GM12892 (cell line): ENCODE results near the gene SERGEF.

Experiments
- DNase-seq: peaks from one replicate; pipeline ENCODE4 v3.0.0; 2011; ENCODE audit not compliant: insufficient read length
- FAIRE-seq: peaks from 2 replicates; lab custom pipeline; 2011; peaks lifted over from hg19 to GRCh38; lab: Jason Lieb, UNC
- POLR2A ChIP-seq: IDR thresholded peaks from 2 replicates; pipeline ENCODE4 v1.6.1; 2011; ENCODE audit warnings: low read depth, low read length, control low read depth
- POLR2AphosphoS5 ChIP-seq: IDR thresholded peaks from 2 replicates; pipeline ENCODE4 v1.6.1; 2011; ENCODE audit warnings: low read depth, low read length, control low read depth
- TAF1 ChIP-seq: IDR thresholded peaks from 2 replicates; pipeline ENCODE4 v1.6.1; 2011; ENCODE audit warnings: low read depth, mild to moderate bottlenecking, control low read depth, low read length, borderline replicate concordance

Gene SERGEF

DNA sequence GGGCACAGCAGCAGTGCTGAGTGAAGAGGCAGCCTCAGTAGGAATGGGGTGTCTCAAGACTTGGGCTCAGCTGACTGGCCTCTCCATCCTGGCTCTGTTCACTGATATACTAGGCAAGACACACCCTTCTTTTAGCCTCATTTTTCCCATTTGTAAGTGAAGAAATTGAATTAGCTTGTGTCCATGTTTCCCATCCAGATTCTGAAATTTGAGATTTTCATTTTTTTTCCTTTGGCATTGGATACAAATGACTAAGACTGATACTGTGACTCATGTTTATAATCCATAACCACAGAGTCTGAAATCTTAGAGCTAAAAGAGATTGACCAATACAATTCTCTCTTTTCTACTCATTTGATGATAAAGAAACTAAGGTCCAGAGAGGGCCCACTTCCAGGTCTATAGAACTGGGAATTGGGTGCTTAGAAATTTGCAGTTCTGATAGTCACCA lies 167.4 kb downstream of the SERGEF start:
- FAIRE-seq (no peak), DNase-seq (no peak)
- TF ChIP-seq POLR2A (no peak), TAF1 (no peak), POLR2AphosphoS5 (no peak)

DNA sequence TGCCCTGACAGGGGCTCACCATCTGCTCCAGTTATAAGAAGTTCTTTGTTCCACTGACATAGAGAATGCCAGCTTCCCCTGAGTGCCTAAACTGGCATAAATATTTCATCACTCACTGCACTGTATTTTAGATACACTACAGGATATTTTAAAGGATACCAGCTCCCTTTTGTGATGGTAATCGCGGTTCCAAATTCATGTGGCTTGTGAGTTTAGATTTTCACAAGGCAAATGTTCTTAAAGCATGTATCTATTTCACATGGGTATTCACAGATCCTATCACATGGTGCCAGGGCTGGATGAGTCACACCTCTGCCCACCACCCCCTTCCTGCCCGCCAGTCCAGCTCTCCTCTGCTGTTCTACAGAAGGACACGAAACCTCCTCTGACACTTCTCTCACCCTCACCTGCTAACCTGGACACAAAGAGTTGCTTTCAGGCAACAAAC lies 172.7 kb downstream of the SERGEF start:
- DNase-seq (no peak), FAIRE-seq (no peak)
- TF ChIP-seq POLR2A = no peak
- no peak for TF ChIP-seq TAF1
- no peak for TF ChIP-seq POLR2AphosphoS5

DNA sequence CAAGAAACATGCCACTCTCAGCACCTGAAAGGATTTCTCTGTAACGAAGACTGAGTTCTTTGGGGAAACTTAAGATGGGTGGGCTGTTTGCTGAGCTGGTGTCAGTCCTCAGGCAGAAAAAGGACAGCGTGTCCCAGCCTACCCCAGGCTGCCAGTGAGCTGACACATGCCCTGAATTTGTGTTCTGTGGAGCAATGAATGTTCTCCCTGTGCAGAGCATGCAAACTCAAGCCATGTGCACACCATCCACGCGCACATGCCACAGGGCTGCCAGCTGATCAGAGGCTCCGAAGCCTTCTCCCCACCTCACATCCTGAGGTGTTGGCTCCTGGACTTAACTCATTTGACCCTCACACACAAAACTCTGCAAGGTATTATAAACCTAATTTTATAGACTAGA lies 173.4 kb downstream of the SERGEF start:
- FAIRE-seq (no peak), DNase-seq (no peak)
- TF ChIP-seq TAF1 (no peak), POLR2A (no peak), POLR2AphosphoS5 (no peak)

DNA sequence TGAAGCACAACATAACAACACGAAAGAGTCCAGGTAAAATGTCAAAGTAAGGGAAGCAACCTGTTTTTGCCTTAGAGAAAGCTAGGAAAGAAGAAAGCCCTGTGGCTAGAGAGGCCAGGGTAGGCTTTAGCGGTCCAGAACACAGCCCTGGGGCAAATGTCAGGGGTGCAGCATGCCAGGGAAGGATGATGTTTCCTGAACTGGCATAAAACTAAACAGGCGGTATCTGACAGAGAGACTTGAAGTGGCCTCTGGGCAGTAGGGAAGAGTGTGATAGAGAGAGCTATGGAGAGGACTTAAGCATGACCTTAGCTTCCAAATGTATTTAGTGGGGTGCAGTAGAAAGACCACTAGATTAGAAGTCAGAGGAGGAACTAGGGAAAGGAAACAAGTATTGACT lies 174.7 kb downstream of the SERGEF start:
- DNase-seq = no peak
- TF ChIP-seq POLR2AphosphoS5 = no peak
- TF ChIP-seq POLR2A = no peak
- TF ChIP-seq TAF1 = no peak
- no peak for FAIRE-seq

DNA sequence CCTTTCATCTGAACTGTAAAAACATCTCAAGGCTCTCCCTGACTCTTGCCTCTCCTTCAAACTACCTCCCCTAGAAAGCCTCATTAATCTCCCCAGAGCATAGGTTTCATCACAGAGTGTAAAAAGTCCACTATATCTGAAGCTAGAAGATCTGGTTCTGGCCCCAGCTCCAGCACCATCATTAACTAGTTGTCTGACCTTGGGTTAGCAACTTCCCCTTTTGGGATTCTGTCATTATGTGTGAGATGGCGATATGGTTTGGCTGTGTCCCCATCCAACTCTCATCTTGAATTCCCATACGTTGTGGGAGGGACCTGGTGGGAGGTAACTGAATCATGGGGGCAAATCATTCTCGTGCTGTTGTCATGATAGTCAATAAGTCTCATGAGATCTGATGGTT lies 181.0 kb downstream of the SERGEF start:
- FAIRE-seq (peak; percentile 17), DNase-seq (no peak)
- no peak for TF ChIP-seq POLR2AphosphoS5
- TF ChIP-seq TAF1 = no peak
- no peak for TF ChIP-seq POLR2A

DNA sequence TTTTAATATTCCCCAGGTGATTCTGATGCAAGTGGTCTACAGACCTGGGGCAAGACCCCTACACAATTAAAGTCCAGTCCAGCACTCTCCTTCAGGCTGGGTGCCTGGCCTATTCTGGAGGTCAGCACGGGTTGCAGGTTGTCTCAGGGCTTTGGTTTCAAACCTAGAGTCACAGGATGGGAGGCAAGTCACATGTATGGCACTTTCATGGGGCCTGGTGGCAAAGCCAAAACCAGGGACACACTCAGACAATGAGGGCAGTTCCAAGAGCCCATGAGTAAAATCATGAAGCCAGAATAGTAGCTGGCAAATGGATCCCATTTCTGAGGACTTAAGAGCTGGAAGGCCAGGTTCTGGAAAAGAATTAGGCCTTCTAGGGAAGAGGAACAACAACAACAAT lies 181.6 kb downstream of the SERGEF start:
- no peak for TF ChIP-seq POLR2A
- no peak for TF ChIP-seq TAF1
- TF ChIP-seq POLR2AphosphoS5 = no peak
- FAIRE-seq (no peak), DNase-seq (no peak)

DNA sequence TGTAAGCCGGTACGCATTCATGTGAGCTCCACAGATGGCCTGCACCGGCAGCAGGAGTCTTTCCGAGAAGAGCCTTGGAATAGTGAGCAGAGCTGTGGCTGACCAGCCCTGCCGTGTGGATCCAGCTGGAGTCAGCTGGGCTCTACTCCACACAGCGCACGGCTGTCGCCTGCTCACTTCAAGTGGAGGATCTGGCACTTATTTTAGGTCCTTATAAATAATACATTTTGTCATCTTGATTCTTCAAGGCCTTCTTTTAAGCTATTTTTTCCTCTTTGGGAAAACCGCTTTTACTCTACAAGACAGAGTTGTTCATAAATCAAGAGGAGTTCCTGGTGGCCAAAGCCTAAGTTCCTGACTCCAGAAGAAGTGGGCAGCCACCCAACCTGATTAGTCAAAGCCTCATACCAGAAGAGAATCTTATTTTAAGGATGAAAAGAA lies 184.5 kb downstream of the SERGEF start:
- FAIRE-seq (no peak), DNase-seq (no peak)
- TF ChIP-seq POLR2A = no peak
- TF ChIP-seq POLR2AphosphoS5 = no peak
- TF ChIP-seq TAF1 = no peak

DNA sequence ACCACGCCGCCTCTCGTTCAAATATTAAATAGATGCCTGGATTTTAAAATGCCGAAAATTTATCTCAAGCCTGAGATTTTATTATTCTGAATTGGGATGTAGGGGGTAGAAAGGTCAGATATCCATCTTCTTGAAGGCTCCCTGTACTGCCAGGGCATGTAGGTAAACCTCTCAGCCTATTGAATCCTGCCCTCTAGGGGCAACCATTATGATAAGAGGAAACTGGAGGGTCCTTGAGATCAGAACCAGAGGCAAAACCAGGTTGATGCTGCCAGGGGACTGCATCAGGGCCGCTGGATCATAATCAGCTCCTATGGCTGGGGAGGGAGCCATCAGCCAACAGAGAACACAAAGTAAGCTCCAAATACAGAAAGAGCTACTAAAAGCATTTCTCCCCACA lies 185.8 kb downstream of the SERGEF start:
- FAIRE-seq (no peak), DNase-seq (no peak)
- TF ChIP-seq POLR2AphosphoS5 (no peak), TAF1 (no peak), POLR2A (no peak)

DNA sequence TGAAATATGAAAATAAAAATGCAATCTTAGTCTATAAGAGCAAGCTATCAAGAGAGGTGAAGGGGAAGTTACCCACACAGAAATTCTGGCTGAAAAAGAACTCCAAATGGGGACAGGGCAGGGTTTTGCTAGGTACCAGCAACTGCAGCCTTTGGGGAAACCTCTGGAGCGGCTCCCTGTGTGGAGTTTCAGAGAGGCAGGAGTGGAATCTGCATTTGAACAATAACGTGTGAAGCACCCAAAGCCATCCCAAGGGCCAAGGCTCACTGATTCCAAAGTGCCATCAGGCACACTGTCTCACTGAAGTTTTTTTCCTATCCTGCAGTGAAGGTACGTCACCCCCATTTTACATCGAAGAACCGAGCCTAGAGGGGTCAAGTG lies 190.5 kb downstream of the SERGEF start:
- DNase-seq (no peak), FAIRE-seq (no peak)
- TF ChIP-seq POLR2A (no peak), TAF1 (no peak), POLR2AphosphoS5 (no peak)

DNA sequence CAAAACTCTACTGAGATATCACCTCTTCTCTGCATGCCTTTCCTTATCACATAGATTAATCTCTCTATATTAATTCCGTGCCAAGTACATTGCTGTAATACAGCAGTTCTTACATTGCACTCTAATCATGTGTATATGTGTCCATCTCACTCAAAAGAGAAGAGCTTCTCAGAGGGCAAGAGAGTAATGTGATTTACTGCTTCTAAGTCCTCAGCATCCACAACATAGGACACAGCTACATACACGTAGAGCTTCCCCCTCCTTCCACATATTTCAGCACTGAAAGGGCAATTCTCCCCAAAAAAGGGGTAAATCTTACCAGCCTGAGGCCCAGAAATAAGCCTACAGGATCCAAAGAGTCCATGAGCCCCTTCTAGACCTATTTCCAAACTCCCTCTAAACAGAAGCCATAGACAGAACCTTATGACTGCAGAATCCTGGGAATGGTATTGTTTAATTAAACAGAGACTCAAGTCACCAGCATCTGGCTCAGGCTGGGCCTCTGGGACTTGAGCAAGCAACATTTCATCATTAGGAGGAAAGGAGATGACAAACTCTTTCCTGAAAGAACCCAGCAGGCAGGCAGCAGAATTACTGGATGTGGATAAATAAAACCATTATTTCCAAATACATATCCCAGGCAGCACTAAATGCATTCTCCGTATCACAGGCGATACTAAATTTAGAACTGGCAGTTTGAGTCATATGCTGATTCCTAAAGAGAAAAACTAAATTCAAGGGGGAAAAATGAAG lies 191.0 kb downstream of the SERGEF start:
- no peak for DNase-seq
- TF ChIP-seq TAF1 (no peak), POLR2AphosphoS5 (no peak), POLR2A (no peak)

DNA sequence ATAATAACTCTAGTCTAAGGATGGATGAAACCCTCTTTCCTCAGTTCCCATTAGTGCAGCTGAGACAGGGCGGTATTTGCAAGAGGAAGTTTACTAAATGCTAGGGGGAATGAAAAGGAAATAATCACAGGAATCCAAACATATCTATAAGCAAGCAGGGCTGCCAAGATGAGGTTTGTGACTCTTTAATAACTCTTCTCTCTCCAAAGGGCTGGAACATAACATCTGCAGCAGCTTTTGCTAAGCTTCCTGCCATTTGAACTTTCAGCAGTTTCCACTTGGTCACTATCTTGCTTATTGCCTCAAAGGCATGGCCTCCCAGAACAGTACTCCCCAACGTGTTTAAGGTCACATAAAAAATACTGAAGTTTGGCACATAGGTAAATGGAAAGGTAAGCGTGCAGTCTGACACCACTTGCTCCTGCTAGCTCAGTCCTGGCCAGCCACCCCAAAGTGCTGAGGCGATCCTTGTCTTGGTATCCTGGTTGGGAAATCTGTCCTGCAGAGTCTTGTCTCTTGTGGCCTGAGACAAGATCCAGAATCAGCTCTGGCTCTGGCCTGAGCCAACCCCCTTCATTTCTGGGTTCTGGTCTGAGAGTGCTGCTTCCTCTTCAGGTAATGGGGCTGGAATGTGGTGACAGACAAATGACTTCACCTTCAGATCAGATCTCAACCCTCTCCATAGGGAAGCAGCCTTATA lies 196.5 kb downstream of the SERGEF start:
- no peak for TF ChIP-seq POLR2AphosphoS5
- no peak for TF ChIP-seq POLR2A
- TF ChIP-seq TAF1 = no peak
- DNase-seq = no peak
- no peak for FAIRE-seq

More for the DNA sequence above, 191.0 kb downstream of the SERGEF start:
- FAIRE-seq = no peak
